GM21528 (cell line): ENCODE results near the gene TGFBI.
"Not testable (repeated sequence)": the region's sequence is repeated elsewhere in the genome, so short reads cannot be mapped to it uniquely, and the experiment has no call there.

Source experiments
- ATAC-seq: cut with Tn5 transposase; IDR thresholded peaks from one replicate; pipeline ENCODE4 v1.9.1; 2021; ENCODE audit warnings: mild to moderate bottlenecking, moderate library complexity; ENCODE audit not compliant: unreplicated experiment, low FRiP score

Gene TGFBI

GRCh38 chr5:136042665-136043121 is 13.9 kb downstream of the TGFBI start:
- ATAC-seq, result no peak

GRCh38 chr5:136043551-136043950 is 14.8 kb downstream of the TGFBI start:
- no peak for ATAC-seq

- ATAC-seq, result no peak
These were observed 15.3 kb downstream of the TGFBI start for GRCh38 chr5:136043968-136044610.

- ATAC-seq, result not testable (repeated sequence)
These were observed 16.2 kb downstream of the TGFBI start for GRCh38 chr5:136045026-136045425.

GRCh38 chr5:136046246-136046645 is 17.5 kb downstream of the TGFBI start:
- no peak for ATAC-seq

GRCh38 chr5:136047858-136048257 is 19.1 kb downstream of the TGFBI start:
- ATAC-seq, result no peak

GRCh38 chr5:136048966-136049365 is 20.2 kb downstream of the TGFBI start:
- ATAC-seq, result no peak

GRCh38 chr5:136051486-136052220 is 22.9 kb downstream of the TGFBI start:
- ATAC-seq, result no peak

- ATAC-seq, result no peak
These were observed 24.0 kb downstream of the TGFBI start for GRCh38 chr5:136052692-136053335.

GRCh38 chr5:136053336-136054141 is 24.8 kb downstream of the TGFBI start:
- ATAC-seq, result no peak

GRCh38 chr5:136054142-136055019 is 25.6 kb downstream of the TGFBI start:
- no peak for ATAC-seq

- ATAC-seq, result no peak
These were observed 27.0 kb downstream of the TGFBI start for GRCh38 chr5:136055612-136056309.

GRCh38 chr5:136056336-136056735 is 27.5 kb downstream of the TGFBI start:
- ATAC-seq, result no peak

GRCh38 chr5:136056771-136057335 is 28.1 kb downstream of the TGFBI start:
- no peak for ATAC-seq

GRCh38 chr5:136057401-136058038 is 28.7 kb downstream of the TGFBI start:
- no peak for ATAC-seq

- no peak for ATAC-seq
These were observed 29.5 kb downstream of the TGFBI start for GRCh38 chr5:136058039-136058971.

- no peak for ATAC-seq
These were observed 30.2 kb downstream of the TGFBI start for GRCh38 chr5:136058972-136059354.
